ENCODE results near the gene MORN1. TPM values are rescaled to one million over a fixed set of nuclear protein-coding genes. Genes with fewer than 3 reads are reported as not detected.

MORN1 gene
- total and polyA plus RNA-seq, 10 of the 15 experiments (the other 5 are each of a cell fraction or from before 2014, with no cell fraction given): 0.76 to 7.9 (median 5.5) TPM

DNA sequence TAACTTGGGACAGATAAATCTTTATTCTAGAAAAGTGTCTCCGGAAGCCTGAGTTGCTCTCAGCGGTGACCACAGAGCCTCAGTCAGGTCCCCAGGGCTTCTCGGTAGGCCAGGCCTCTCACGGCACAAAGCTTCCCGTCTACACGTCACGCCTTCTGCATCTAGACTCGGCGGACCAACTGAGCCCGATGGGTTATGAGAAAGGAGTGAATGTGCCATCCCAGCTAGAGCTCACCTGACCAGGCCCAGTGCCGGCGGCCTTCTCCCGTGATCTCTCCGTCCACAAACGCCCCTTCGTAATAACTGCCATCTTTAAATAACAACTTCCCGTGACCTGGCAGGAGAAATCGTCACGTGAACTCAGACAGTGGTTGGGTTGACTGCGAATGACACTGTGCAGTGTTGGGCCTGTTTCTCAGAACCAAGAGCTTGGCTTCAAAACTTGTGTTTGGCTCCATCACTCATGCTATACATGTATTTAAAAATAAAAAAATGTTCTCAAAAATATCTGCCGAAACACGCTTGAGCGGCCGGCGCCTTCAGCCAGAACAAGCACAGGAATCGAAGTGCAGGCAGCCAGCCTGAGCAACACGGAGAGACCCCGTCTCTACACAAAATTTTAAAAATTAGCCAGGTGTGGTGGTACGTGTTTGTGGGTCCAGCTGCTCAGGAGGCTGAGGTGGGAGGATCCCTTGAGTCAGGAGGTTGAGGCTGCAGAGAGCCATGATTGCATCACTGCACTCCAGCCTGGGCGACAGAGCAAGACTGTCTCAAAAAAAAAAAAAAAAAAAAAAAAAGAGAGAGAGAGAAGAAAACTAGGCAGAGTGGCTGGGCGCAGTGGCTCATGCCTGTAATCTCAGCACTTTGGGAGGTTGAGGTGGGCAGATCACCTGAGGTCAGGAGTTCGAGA is 3.1 kb downstream of the MORN1 start (continued):
- TF ChIP-seq CUX1 (IDR thresholded peaks at IDR 0.05; ENCODE audit: insufficient replicate concordance, low read depth, low read length): no peak
- TF ChIP-seq, protein P1, sequence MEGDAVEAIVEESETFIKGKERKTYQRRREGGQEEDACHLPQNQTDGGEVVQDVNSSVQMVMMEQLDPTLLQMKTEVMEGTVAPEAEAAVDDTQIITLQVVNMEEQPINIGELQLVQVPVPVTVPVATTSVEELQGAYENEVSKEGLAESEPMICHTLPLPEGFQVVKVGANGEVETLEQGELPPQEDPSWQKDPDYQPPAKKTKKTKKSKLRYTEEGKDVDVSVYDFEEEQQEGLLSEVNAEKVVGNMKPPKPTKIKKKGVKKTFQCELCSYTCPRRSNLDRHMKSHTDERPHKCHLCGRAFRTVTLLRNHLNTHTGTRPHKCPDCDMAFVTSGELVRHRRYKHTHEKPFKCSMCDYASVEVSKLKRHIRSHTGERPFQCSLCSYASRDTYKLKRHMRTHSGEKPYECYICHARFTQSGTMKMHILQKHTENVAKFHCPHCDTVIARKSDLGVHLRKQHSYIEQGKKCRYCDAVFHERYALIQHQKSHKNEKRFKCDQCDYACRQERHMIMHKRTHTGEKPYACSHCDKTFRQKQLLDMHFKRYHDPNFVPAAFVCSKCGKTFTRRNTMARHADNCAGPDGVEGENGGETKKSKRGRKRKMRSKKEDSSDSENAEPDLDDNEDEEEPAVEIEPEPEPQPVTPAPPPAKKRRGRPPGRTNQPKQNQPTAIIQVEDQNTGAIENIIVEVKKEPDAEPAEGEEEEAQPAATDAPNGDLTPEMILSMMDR (IDR thresholded peaks at IDR 0.05 in 2 of 3, conservative IDR thresholded peaks at IDR 0.05 in 1 of 3; ENCODE audit: control insufficient read depth in 2 of 3, extremely low read depth in 1 of 3, insufficient read depth in 1 of 3, low read depth in 3 of 3, low read length in 3 of 3): no peak
- TF ChIP-seq RELB (IDR thresholded peaks at IDR 0.05; ENCODE audit: low read depth): peak; percentile 55; the same call in 1 of the 2 replicates
- no peak for TF ChIP-seq NR2C1 (IDR thresholded peaks at IDR 0.05)
- TF ChIP-seq RCOR1 (conservative IDR thresholded peaks at IDR 0.05; ENCODE audit: low read depth, low read length): no peak
- no peak for TF ChIP-seq FOS (IDR thresholded peaks at IDR 0.05; ENCODE audit: borderline replicate concordance, extremely low read depth, insufficient read length)
- TF ChIP-seq NFXL1 (IDR thresholded peaks at IDR 0.05; ENCODE audit: borderline replicate concordance): no peak
- TF ChIP-seq GABPA (IDR thresholded peaks at IDR 0.05; ENCODE audit: low read depth): no peak
- 0 out of 2 replicates have a peak, but pooled peaks have one; percentile 35 for TF ChIP-seq CHD2 (IDR thresholded peaks at IDR 0.05; ENCODE audit: borderline replicate concordance, low read depth, low read length)
- TF ChIP-seq EZH2 (IDR thresholded peaks at IDR 0.05; ENCODE audit: borderline replicate concordance, control insufficient read depth, low read depth, low read length): no peak
- TF ChIP-seq E2F8 (IDR thresholded peaks at IDR 0.05; ENCODE audit: low read depth, partially characterized antibody): no peak
- TF ChIP-seq MTA3 (IDR thresholded peaks at IDR 0.05; ENCODE audit: borderline replicate concordance, low read length): no peak
- no peak for TF ChIP-seq MEF2A (IDR thresholded peaks at IDR 0.05; ENCODE audit: insufficient read depth, low read depth, low read length)
- TF ChIP-seq SMAD1 (IDR thresholded peaks at IDR 0.05; ENCODE audit: low read depth, partially characterized antibody): peak; percentile 50

All from GM12878 (cell line).